SKM-1 (cell line): ENCODE data around the gene EPHA5.

Source experiments
- DNase-seq: peaks from one replicate; lab custom pipeline; 2025; ENCODE audit not compliant: unreplicated experiment; lab: John Stamatoyannopoulos, UW

The EPHA5 gene

DNA sequence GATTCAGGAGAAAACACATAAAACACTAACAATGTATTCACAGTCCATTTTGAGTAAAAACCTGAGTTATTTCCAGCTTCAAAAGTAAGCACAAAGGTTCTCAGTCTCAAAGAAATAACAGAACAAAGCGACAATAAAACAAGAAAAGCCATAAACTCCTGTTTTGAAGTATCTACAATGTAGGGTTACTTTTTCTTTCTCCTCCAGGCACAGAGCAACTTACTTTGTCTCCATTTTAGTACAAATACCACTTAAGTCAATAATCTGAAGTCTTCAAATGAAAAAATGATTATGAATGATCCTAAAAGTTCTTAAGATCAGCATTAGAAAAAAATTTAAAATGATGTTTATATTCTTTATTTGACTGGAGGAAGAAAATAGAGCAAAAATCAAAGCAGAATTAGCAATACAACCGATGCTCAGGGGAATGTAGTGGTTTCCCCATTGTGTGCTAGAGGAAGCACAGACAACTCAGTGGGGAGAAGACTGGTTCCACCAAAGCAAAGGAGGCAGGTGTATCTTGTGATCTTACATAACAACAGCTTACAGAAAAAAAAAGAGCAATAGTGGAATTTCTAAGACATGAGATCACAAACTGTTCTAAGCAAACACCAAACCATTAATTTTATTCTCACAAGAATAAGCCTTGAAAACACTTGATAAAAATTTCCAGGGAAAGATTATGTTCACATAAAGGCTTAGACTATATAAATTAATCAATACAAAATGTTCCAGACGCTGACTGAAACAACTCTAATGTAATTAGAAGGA lies 35.1 kb downstream of the EPHA5 start:
- no peak for DNase-seq

DNA sequence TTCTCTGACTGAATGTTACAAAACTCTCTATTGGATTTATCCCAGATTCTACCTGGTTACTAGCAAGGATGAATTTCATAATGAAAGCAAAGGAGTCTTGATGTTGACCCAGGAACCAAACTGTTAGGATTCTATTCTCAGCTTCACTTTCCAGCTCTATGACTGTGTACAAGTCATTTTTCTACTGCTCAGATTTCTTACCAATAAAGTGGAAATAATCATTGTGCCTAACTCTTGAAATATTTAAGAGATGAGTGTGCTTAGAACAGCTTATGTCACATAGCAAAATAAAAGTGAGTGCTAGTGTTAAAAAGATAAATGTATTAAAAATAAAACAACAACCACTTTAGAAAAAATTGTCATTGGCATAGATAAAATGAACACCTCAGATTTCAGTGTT lies 45.6 kb downstream of the EPHA5 start:
- no peak for DNase-seq

DNA sequence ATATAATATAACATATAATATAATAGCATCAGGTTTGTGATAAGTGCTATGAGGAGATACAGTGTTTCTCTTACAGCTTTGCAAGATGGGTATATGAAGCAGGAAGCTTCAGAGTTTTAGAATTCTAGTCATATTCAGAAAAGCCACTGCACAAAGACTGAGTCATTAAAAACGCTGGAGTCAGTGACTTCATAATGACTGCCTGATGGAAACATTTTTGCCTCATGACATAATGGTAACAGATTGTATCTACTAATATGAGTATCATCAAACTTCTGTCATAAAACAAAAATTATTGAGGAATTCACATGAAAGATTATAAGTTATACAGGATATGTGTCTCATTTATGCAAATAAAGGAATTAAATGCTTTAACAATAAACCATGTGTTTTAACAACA lies 46.8 kb downstream of the EPHA5 start:
- DNase-seq, result no peak

DNA sequence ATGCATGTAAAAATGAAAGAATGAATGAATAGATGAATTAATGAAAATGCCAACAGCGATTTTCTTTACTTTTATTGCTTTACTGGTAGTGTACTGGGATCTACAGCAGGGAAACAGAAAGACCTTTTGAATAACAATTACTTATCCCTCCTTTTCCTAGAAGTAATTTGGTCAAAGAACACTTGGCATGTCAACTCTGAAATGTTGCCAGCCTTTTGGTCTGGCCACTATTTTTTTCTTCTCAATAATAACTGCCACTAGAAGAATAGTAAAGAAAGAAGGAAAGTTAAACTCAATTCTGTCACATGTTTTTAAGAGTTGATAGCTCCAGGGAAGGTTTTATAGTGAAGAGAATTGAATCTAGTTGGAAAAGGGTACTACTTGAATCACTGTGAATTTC lies 52.9 kb downstream of the EPHA5 start:
- no peak for DNase-seq

DNA sequence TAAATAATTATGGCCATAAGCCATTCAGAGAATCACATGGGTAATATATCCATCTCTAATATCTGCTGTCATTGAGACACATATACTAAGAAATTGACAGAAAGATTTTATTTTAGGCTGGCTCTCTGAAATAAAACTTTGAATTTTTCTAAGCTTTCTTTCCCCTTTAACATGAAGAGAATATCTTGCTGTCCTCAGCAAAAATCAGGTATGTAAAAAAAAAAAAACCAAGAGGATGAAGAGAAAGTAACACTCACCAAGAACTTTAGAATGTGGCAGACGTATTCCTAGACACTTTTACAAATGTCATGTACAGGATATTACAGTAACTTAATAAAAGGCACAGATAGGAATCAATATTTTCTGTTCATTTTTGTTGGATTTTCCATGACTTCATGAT lies 65.8 kb downstream of the EPHA5 start:
- no peak for DNase-seq

DNA sequence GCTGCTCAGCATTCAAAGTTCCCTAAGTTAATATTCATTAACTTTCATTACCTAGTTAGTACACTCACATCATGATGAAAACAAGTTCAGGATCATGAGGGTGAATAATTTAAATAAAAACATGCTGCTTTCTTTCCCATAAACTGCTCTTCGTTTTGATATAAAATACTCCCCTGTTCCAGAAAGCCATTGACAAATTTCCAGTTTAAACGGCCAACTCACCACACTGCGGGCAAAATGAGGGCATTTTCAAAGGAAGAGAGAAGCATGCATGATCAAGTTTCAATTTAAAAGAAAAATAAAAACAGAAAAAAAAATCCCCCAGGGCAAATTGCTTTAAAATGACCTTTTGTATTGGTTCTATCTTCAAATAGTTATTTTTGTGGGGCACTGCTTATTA lies 69.6 kb downstream of the EPHA5 start:
- DNase-seq, result no peak

DNA sequence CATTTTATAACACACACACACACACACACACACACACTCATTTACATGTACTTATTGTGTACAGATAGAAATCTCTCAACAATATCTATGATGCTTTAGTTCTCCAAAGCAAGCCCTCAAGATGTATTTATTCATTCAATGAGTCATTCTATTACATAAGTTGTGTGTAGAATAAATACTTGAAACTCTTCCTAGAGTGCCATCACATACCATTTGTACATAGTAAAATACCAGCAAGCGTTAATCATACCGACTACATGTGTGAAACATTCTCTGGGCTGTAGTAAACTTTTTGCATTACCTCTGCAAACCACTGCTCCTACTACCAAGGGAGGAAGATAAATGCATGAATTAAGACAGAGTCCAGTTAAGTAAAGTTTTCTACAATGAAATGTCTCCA lies 70.9 kb downstream of the EPHA5 start:
- no peak for DNase-seq

DNA sequence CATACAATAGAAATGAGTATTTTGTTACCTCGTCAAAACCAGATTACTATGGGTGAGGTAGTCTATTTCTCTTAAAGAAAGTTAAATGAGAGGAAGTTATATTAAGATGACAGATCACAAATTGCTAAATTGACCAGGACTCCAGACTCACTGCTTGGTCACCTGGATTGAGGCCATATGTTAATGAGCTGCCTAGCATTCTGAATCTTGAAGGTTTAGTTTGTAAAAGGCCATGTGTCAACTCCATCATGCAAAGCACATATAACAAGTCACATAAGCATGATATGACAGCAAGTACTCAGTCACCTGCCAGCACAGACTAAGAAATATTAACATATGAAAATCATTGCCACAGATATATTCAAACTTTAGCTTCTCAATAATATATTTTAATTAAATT lies 72.6 kb downstream of the EPHA5 start:
- no peak for DNase-seq

DNA sequence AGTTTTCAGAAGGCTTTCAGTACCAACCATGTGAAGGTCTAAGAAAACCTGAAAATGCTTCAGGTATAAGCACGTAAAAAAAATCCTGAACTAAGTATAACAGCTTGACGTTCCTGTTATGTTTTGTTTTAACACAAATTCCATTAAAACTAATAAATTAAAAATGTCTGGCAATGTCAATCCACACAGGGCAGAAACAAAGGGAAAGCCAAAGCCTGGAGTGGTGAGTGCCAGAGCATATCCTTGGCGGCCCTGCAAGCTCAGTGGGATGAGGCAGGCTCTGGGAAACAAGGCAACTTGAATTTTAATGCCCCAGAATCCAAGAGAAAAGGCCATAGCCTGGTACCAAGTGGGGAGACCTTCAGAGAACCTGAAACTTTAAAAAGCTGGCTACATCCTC lies 78.2 kb downstream of the EPHA5 start:
- no peak for DNase-seq

DNA sequence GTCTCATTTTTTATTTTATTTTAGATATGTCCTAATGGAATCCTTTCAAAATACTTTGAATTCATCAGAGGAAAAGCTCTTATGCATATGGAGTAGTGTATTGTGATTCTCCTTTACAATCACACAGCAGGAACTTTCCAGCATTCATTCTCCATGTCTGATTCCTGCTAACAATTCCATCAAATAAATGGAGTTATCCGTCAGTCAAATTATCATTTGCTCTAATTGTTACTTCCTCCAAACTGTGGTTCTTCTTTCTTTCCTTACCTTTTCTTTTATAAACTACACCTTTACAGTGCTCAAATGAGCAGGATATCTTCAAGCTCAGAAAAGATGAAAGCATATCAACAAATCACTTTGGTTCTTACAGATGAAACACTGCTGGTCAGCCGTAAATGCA lies 80.4 kb downstream of the EPHA5 start:
- no peak for DNase-seq

DNA sequence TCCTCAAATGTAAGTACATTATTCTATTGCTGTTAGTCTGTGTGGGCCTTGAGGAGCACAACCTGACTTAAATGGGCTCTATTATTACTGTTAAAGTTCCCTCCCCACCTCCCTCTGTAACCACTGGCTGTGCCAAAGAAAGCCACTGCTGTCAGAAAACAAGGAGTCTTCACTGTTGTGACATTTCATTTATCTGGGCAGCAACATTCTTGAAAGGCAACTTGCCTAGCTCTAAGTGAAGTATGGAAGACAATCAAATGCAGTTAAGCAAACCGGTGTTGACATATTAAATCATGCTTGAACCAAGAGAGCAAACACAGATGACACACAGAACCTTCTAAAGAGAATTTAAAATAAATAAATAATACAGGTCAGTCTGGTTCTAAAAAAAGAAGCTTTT lies 81.0 kb downstream of the EPHA5 start:
- DNase-seq, result no peak

DNA sequence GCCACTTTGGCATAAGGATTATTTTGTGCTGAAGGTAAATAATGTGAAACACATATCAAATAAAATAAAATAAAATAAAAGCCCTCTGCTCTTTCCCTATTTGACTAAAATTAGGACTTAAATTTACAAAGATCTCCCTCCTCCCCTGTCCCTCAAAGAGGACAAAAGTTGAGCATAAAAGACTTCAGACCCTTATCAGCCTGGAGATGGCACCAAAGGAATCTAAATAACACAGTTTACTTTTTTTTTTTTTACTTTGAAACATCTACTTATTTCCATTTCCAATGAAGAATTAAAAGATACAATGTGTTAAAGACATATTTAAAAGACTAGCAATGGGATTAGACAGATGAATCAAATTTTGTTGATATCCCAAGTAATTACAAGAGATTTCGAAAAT lies 89.7 kb downstream of the EPHA5 start:
- DNase-seq, result no peak

DNA sequence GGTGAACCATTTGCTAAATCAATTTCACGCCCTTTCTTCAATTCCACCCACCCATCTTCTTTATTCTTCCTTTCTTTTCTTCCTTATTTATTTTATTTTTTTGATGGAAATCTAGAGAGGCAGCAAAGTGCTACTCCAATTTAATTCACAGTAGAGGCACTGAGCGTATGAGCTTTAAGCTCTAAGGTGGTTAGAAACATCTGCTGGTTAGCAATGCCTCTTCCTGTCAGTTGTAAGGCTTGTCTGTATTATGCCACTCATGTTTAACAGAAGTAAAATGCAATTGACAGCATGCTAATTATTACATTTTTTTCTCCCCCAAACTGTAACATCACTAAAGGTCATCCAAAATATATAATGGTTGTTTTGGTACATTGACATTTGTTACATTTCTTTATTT lies 103.8 kb downstream of the EPHA5 start:
- no peak for DNase-seq

DNA sequence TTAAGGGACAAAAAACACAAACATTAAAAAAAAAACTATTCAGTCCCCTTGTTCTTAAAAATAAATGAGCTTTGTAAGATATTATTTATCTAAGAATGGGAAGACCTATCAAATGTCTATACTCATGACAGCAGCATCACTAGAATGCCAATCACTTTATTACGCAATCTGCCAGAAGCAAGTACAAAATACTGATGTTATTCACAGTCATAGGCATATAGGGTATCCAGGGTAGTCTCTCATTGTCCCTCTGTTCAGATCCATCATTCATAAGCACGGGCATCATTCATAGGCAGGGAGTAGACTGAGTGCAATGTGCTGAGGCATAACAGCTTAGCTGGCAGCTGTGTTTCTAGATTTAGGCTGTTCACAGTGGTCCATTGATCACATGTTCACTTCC lies 109.1 kb downstream of the EPHA5 start:
- DNase-seq, result no peak

DNA sequence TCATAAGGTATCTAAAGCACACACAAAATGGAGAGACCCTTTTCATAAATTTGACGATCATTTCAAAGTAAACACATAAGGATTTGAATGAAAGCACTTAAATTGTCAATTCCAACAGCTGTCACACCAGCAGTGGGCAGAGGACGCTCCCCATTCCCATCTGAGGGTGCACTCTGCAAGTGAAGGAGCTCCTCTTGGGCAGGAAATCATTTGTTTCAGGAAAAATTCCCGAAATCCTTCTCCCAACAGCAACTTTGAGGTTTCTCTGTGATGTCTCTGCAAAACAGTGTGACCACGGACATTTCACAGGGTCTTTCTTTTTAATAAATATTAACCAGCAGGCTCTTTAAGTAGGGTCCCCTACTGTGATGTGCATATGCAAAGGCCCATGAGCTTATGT lies 111.0 kb downstream of the EPHA5 start:
- DNase-seq, result no peak

DNA sequence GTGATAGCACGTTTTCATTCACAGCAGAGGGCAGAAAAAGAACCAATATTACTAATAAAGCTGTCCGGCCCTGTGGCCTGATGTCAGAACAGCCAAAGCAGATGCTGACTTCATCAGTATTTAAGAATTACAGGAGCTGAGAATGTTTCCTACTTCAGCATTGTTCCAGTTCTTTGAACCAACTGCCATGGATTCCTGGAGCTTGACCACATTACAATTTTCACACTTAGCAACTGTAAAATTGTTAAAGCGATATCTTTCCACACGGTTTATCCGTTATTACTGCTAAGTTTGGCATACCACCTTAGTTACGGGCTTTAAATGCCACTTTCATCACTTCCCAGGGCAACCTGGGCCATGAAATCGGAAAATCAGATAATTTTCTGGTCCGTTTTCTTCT lies 118.2 kb downstream of the EPHA5 start:
- DNase-seq, result no peak

DNA sequence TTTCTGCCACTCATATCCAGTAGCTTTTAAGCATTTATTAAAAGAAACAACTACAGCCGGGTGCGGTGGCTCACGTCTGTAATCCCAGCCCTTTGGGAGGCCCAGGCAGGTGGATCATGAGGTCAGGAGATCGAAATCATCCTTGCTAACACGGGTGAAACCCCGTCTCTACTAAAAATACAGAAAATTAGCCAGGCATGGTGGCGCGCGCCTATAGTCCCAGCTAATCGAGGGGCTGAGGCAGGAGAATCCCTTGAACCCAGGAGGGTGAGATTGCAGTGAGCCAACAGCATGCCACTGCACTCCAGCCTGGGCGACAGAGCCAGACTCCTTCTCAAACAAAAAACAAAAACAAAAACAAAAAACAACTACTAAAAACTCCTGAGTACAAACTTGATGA lies 119.8 kb downstream of the EPHA5 start:
- no peak for DNase-seq

DNA sequence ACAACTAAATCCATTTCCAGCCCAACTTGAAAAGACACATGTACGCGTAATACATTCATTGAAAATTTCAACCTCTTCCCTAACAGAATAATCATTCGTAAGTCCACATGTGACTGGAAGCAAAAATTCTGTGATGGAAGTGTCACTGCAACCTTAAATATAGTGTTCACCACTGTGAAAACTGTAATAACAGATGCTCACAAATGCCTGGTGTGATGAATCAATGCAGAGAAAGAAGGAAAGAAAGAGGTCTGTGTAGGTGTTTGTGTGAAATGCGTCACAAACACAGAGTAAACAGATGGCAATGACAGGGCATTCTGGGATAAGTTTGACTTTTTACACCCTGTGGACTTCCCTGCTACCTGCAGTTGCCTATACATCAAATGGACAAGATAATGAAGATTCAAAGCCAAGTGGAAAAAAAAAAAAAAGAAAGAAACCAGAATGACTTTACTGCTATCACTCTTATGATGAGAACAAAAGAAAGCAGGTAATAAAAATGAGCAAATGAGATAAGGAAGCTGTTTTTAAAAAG lies 123.3 kb downstream of the EPHA5 start:
- no peak for DNase-seq

DNA sequence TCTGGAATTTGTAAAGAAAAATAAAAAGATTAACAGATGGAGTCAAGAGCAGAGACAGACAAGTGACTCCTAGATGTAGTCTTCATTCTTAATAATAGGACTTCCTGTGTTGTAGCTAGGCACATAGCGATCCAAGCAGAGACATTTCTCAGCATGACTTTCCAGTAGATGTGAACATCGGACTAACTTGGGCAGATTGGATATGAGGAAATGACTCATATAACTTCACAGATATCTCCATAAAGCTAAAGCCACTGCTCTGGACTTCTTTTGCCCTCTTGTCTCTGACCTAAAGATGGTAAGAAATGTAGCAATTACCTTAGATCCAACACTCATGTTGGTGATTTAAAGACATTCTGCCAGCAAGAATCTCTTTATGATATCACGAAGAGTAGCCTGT lies 131.7 kb downstream of the EPHA5 start:
- no peak for DNase-seq

DNA sequence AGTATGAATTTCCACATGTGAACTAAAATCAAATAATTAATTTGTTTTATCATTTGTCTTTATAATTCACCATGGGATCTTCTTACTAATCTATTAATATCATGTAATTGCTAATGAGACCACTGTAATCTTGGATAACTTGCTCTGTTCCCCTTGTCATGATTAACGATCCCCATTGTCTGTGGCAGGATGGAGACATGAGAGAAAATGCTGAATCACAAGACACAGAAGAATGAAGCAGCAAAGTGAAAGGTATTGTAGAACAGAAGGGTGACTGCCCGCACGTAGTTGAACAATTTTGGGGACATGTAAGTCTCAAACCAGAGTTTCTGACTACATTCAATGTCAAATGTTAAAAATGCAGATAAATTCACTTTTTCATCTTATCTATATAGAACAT lies 135.2 kb downstream of the EPHA5 start:
- DNase-seq, result no peak

DNA sequence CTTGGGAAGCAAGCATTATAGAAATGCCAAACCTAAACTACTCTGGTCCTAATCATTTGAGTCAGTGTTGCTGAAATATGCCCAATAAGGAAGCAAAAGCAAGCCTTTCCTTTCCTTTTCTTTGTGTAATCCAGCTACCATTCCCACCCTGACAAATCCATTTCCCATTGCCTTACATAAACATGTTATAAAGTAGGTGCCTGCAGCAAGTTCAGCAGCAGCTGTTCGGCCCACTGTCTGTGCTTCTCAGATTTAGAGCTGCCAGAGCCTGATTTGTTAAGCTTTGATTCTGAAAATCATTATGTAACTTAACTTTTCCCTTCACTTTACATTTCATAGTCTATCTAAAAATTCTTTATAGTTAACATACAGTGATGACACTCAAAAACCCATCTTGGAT lies 148.6 kb downstream of the EPHA5 start:
- no peak for DNase-seq

DNA sequence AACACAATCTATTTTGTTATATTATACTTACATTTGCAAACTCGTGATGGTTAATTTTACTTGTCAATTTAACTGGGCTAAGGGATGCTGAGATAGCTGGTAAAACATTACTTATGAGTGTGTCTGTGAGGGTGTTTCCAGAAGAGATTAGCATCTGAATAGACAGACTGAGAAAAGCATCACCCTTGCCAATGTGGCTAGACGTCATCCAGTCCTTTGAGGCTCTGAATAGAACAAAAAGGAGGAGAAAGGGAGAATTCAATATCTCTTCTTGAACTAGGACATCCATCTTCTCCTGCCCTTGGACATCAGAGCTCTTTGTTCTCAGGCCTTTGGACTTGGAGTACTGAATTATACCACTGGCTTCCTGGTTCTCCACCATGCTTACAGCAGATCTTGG lies 154.6 kb downstream of the EPHA5 start:
- no peak for DNase-seq

DNA sequence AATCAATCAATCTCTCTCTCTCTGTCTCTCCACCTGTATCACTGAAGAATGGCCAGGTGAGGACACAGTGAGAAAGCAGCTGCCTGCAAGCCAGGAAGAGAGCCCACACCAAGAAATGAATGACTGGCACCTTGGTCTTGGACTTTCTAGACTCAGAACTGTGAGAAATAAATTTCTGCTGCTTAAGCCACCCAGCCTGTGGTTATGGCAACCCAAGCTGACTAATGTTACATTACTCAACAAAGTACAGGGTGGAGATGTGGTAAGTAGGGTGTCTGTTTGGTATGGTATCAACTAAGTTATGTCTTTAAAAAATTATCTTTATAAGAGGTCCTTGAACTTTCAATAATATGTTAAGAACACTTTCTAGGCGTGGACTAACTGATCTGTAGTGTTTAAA lies 159.3 kb downstream of the EPHA5 start:
- DNase-seq, result no peak
